Activated T-helper 1 cell treated with Interleukin-2 at 50 U/mL for 16 hours (primary cell): Measurements from ENCODE around the gene MTRFR.

ENCODE experiments used
- DNase-seq: peaks from one replicate; pipeline ENCODE4 v3.0.0-alpha.2; 2020; ENCODE audit warnings: low read depth

Gene MTRFR

GRCh38 chr12:123270214-123271000 is 37.2 kb downstream of the MTRFR start:
- no peak for DNase-seq

GRCh38 chr12:123271001-123271668 is 37.9 kb downstream of the MTRFR start:
- peak; percentile 63 for DNase-seq

- no peak for DNase-seq
Observed at GRCh38 chr12:123273166-123273565, 39.9 kb downstream of the MTRFR start.

- no peak for DNase-seq
Observed at GRCh38 chr12:123278101-123278627, 44.9 kb downstream of the MTRFR start.

- DNase-seq: no peak
Observed at GRCh38 chr12:123280971-123281370, 47.7 kb downstream of the MTRFR start.

- no peak for DNase-seq
Observed at GRCh38 chr12:123282111-123282510, 48.9 kb downstream of the MTRFR start.

- DNase-seq: no peak
Observed at GRCh38 chr12:123283461-123283860, 50.2 kb downstream of the MTRFR start.

GRCh38 chr12:123284669-123285068 is 51.4 kb downstream of the MTRFR start:
- DNase-seq: no peak

GRCh38 chr12:123286652-123287373 is 53.6 kb downstream of the MTRFR start:
- DNase-seq: no peak

GRCh38 chr12:123288751-123289346 is 55.6 kb downstream of the MTRFR start:
- DNase-seq: no peak

GRCh38 chr12:123289911-123290310 is 56.7 kb downstream of the MTRFR start:
- DNase-seq: no peak

- no peak for DNase-seq
Observed at GRCh38 chr12:123293178-123293760, 60.0 kb downstream of the MTRFR start.

GRCh38 chr12:123305136-123305535 is 71.9 kb downstream of the MTRFR start:
- no peak for DNase-seq

- DNase-seq: no peak
Observed at GRCh38 chr12:123306200-123306599, 73.0 kb downstream of the MTRFR start.
